Smooth muscle cell (in vitro differentiated cells): ENCODE measurements around the gene PNPLA3. TPM values are rescaled to one million over a fixed set of nuclear protein-coding genes. Genes with fewer than 3 reads are reported as not detected.

Experiments
- DNase-seq: peaks from one replicate; lab custom pipeline; 2025; ENCODE audit not compliant: unreplicated experiment; lab: John Stamatoyannopoulos, UW
- H2AFZ ChIP-seq: fragments of 200-600 bp; sonication (generic); 2 replicates; pipeline ENCODE4 v1.6.0; 2016; ENCODE audit warnings: antibody characterized with exemption, low read depth, mild to moderate bottlenecking
- H3F3A ChIP-seq: fragments of 200-600 bp; sonication (generic); 2 replicates; pipeline ENCODE4 v1.6.0; 2017; ENCODE audit warnings: antibody characterized with exemption, low read depth
- H3K27ac ChIP-seq: fragments of 200-600 bp; sonication (generic); 2 replicates; pipeline ENCODE4 v1.5.1; 2016; ENCODE audit warnings: low read depth, mild to moderate bottlenecking
- H3K27me3 ChIP-seq: fragments of 200-600 bp; sonication (generic); 2 replicates; pipeline ENCODE4 v1.6.1; 2016; ENCODE audit warnings: low read depth, mild to moderate bottlenecking
- H3K36me3 ChIP-seq: fragments of 200-600 bp; sonication (generic); 2 replicates; pipeline ENCODE4 v1.5.1; 2016; ENCODE audit warnings: low read depth
- H3K4me1 ChIP-seq: fragments of 200-600 bp; sonication (generic); 2 replicates; pipeline ENCODE4 v1.5.1; 2016; ENCODE audit warnings: low read depth
- H3K4me2 ChIP-seq: fragments of 200-600 bp; sonication (generic); 2 replicates; pipeline ENCODE4 v1.6.0; 2016; ENCODE audit warnings: mild to moderate bottlenecking
- H3K4me3 ChIP-seq: fragments of 200-600 bp; sonication (generic); 2 replicates; pipeline ENCODE4 v1.5.1; 2016; ENCODE audit warnings: mild to moderate bottlenecking
- H3K79me2 ChIP-seq: fragments of 200-600 bp; sonication (generic); 2 replicates; pipeline ENCODE4 v1.6.0; 2016; ENCODE audit warnings: low read depth, mild to moderate bottlenecking
- H3K9ac ChIP-seq: fragments of 200-600 bp; sonication (generic); 2 replicates; pipeline ENCODE4 v1.6.0; 2016; ENCODE audit warnings: low read depth
- H3K9me3 ChIP-seq: fragments of 200-600 bp; sonication (generic); replicated peaks from 2 replicates; pipeline ENCODE4 v1.5.1; 2016; ENCODE audit warnings: low read depth
- H4K20me1 ChIP-seq: fragments of 200-600 bp; sonication (generic); 2 replicates; pipeline ENCODE4 v1.6.0; 2016; ENCODE audit warnings: low read depth
- WGBS: methylation state at CpG from one replicate; pipeline ENCODE4 v1.1.7; 2016; ENCODE audit warnings: low lambda C conversion rate; 5-methylcytosine and 5-hydroxymethylcytosine counted together
- polyA plus RNA-seq: library from polyadenylated mRNA; unstranded; fragments of >200 nt; fragmentation: Nextera tagmentation; extraction: Ambion mirVana; gene quantifications from 2 replicates; pipeline ENCODE4 v1.2.1, GENCODE V29; 2016
- total RNA-seq: library from RNA; depleted of rRNA; stranded (reverse); fragments of >200 nt; gene quantifications from 2 replicates; pipeline ENCODE4 v1.2.3, GENCODE V29; 2014
- TF ChIP-seq, protein P1 (sequence below): fragments of 200-600 bp; sonication (generic); IDR thresholded peaks from 2 replicates; pipeline ENCODE4 v1.5.1; 2017; ENCODE audit warnings: borderline replicate concordance, mild to moderate bottlenecking, antibody characterized with exemption; ENCODE audit not compliant: insufficient read depth, poor library complexity, severe bottlenecking

Gene PNPLA3
- total and polyA plus RNA-seq, 2 experiments from 2014 or later = 11.0 to 14.5 TPM

DNA sequence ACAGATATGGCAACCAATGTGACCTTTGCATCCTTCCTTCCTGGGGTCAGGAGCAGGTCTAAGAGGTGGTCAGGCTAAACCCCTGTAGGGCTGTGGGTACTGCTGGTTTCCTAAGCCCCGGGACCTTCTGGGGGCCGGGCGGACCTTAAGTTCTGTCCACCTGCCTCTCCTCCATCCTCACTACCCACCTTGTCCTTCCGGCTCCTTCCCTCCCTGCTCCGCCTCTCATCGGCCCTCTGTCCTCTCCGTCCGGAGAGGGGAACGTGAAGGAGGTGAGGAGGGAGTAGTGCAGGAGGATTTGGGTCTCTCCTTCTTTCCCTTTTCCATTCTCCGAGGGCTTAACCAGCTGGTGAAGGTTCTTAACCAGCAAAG, 72.2 kb downstream of the PNPLA3 start:
- Histone ChIP-seq H3K4me2 (no peak overlapping the region), H3F3A (no peaks in the 10 kb centered on the region), H3K36me3 (peaks cover under 1% of the 10 kb centered on the region), H3K4me3 (no peak overlapping the region), H2AFZ (no peak overlapping the region), H3K79me2 (no peaks in the 10 kb centered on the region), H3K4me1 (no peaks in the 10 kb centered on the region), H3K9me3 (no peaks in the 10 kb centered on the region), H3K9ac (no peak overlapping the region), H3K27ac (no peak overlapping the region), H4K20me1 (peaks cover 40% of the 10 kb centered on the region), H3K27me3 (no peaks in the 10 kb centered on the region)
- no peak for DNase-seq
- WGBS = 95% methylated on average over 10 of the region's 10 CpGs
- TF ChIP-seq, protein P1, sequence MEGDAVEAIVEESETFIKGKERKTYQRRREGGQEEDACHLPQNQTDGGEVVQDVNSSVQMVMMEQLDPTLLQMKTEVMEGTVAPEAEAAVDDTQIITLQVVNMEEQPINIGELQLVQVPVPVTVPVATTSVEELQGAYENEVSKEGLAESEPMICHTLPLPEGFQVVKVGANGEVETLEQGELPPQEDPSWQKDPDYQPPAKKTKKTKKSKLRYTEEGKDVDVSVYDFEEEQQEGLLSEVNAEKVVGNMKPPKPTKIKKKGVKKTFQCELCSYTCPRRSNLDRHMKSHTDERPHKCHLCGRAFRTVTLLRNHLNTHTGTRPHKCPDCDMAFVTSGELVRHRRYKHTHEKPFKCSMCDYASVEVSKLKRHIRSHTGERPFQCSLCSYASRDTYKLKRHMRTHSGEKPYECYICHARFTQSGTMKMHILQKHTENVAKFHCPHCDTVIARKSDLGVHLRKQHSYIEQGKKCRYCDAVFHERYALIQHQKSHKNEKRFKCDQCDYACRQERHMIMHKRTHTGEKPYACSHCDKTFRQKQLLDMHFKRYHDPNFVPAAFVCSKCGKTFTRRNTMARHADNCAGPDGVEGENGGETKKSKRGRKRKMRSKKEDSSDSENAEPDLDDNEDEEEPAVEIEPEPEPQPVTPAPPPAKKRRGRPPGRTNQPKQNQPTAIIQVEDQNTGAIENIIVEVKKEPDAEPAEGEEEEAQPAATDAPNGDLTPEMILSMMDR = no peak

DNA sequence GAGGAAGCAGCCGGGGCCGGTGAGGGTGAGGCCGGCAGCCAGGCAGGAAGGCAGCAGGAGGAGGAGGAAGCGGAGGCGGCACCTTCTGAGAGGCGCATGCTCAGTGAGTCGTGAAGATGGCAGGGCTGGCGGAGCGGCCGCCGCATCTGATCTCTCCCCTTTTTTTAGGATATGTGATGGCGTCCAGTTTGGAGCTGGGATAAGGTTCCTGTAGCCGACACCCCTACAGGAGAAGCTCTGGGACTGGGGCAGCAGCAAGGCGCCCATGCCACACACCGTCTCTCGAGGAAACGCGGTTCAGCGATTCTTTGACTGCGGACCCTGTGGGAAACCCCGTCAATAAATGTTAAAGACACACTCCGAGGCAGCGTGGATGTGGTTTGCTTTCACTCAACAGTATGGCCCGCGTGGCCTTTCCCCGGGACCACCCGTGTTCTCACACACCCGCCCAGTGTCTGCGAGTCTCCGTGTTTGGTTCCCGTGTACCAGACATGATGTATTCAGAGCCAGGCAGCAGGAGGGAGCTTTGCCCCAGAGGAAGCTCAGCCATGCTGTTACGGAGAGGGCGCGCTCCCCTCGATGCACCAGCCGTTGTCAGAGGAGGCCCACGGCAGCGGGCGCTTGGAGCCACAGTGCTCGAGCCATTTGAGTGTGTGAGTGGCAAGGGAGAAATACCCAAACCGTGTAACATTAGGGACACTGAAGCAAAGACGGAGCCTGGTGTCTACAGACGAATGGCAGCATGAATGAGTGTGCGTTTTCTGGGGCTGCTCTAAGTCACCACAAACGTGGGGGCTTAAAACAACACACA, 72.8 kb downstream of the PNPLA3 start:
- Histone ChIP-seq H3K4me2 (no peak overlapping the region), H3K9ac (no peak overlapping the region), H3K4me3 (no peak overlapping the region), H3F3A (no peaks in the 10 kb centered on the region), H3K27ac (no peak overlapping the region), H4K20me1 (peaks cover 40% of the 10 kb centered on the region), H3K79me2 (no peaks in the 10 kb centered on the region), H3K36me3 (no peaks in the 10 kb centered on the region), H3K4me1 (no peaks in the 10 kb centered on the region), H2AFZ (no peak overlapping the region), H3K9me3 (no peaks in the 10 kb centered on the region), H3K27me3 (no peaks in the 10 kb centered on the region)
- TF ChIP-seq, protein P1 = no peak
- WGBS = 93% methylated on average over 45 of the region's 45 CpGs
- DNase-seq = no peak

DNA sequence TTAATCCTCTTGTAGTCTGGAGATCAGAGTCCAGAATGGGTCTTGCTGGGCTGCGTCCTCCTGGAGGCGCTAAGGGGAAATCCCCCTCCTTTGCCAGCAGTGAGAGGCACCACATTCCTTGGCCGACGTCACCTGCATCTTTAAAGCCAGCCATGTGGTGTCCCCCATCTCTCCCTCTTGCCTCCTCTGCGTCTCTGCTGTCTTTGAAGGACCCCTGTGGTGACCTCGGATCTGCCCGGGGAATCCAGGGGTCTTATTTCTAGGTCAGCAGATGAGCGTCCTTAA, 73.3 kb downstream of the PNPLA3 start:
- Histone ChIP-seq H3K27ac (no peak overlapping the region), H3F3A (no peaks in the 10 kb centered on the region), H3K4me3 (no peak overlapping the region), H2AFZ (no peak overlapping the region), H3K36me3 (no peaks in the 10 kb centered on the region), H3K79me2 (no peaks in the 10 kb centered on the region), H3K9me3 (no peaks in the 10 kb centered on the region), H3K4me2 (no peak overlapping the region), H3K27me3 (no peaks in the 10 kb centered on the region), H4K20me1 (peaks cover 40% of the 10 kb centered on the region), H3K9ac (no peak overlapping the region), H3K4me1 (no peaks in the 10 kb centered on the region)
- TF ChIP-seq, protein P1 = no peak
- 87% methylated on average over 8 of the region's 8 CpGs for WGBS
- DNase-seq = no peak

Other genes starting within 250 kb of the PNPLA3 start
- gene EFCAB6, start 111.5 kb upstream of the PNPLA3 start, total RNA-seq = 1.6 and 2.9 TPM in 2 replicates
- gene EFCAB6, start 111.5 kb upstream of the PNPLA3 start, polyA plus RNA-seq = 0.59 and 0.80 TPM in 2 replicates
- gene SULT4A1, start 61.3 kb upstream of the PNPLA3 start, total RNA-seq = 2.6 and 2.7 TPM in 2 replicates
- gene SULT4A1, start 61.3 kb upstream of the PNPLA3 start, polyA plus RNA-seq = 4.9 and 5.0 TPM in 2 replicates
- not detected in 2 replicates for gene PNPLA5, start 31.8 kb upstream of the PNPLA3 start, total RNA-seq
- gene PNPLA5, start 31.8 kb upstream of the PNPLA3 start, polyA plus RNA-seq = not detected in 2 replicates
- gene SAMM50, start 31.6 kb downstream of the PNPLA3 start, total RNA-seq = 37.1 and 43.6 TPM in 2 replicates
- 56.1 and 59.9 TPM in 2 replicates for gene SAMM50, start 31.6 kb downstream of the PNPLA3 start, polyA plus RNA-seq
- gene PARVB, start 100.5 kb downstream of the PNPLA3 start, total RNA-seq = 24.8 and 36.6 TPM in 2 replicates
- gene PARVB, start 100.5 kb downstream of the PNPLA3 start, polyA plus RNA-seq = 35.1 and 35.6 TPM in 2 replicates